ENCODE data around the gene GNAT2. TPM values are rescaled to one million over a fixed set of nuclear protein-coding genes. Genes with fewer than 3 reads are reported as not detected.

Gene GNAT2
- total RNA-seq: under 1 TPM; 0.81 to 0.88 TPM

GRCh38 chr1:109619576-109620400, at the start of gene GNAT2, which contains the start of gene AMPD2:
Gene GNAT2, minus strand, starts transcription at chr1:109619616. Its CDS starts 6,746 bp downstream, at chr1:109612870.
Gene AMPD2, plus strand, starts transcription at chr1:109619837. Its CDS starts 1,339 bp downstream, at chr1:109621176.
- H3K27me3 Mint-ChIP-seq: no peaks in the 10 kb centered on the region
- H3K36me3 Mint-ChIP-seq (ENCODE audit: low read depth): peaks cover 9% of the 10 kb centered on the region
- ATAC-seq (peak; percentile 51), DNase-seq (peak; percentile 85)
- ChIA-PET POLR2A (interaction anchor here (0.6 to 3.8 kb wide), 16 partner anchors 9 to 528 kb away, joined by 3 to 26 read pairs (median 4); partner anchors contain the start of gene GNAI3), CTCF (interaction anchor here (1.0 to 5.9 kb wide), 9 partner anchors 10 to 365 kb away, joined by 3 to 33 read pairs (median 6); partner anchors contain the start of genes AHCYL1 and GNAI3)
- H3K27ac Mint-ChIP-seq: peak within 1 kb of the TSS; percentile 93
- no peaks in the 10 kb centered on the region for H3K9me3 Mint-ChIP-seq
- H3K4me3 Mint-ChIP-seq: peak within 1 kb of the TSS; percentile 88
- TF ChIP-seq CTCF (IDR thresholded peaks at IDR 0.05): no peak
- H3K4me1 Mint-ChIP-seq (ENCODE audit: low read depth): peaks cover 58% of the 10 kb centered on the region
- intact Hi-C loops (cut with micrococcal nuclease): loop anchor here (5.0 kb wide), 1 partner anchor 72 kb away; the partner anchor contains the start of gene GNAI3

DNA sequence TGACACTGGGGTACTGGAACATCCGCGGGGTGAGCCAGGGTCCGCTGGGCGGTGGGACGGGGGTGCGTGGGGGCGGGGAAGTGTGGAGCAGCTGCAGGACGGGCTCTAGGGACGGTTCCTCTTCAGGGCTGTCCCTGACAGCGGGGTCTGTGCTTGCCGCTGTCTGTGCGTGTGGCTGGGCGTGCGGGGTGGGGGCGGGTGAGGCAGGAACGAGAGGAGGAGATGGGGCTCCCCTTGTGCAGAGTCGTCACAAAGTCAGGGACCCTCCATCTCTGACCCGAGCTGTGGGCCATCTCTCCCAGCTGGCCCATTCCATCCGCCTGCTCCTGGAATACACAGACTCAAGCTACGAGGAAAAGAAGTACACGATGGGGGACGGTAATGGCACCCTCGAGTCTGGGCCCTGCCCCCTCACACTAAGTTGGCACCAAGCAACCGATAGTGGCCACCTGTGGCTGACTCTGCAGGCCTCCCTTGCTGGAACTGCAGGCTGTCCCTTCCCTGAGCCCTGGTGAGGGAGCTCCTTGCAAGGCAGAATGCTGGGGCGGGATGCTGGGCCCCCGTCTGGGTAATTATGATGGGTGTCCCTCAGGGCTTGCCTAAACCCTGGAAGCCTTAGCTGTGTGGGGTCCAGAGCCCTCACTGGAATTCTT, 48.8 kb upstream of the GNAT2 start:
- Mint-ChIP-seq H3K36me3 (ENCODE audit: low read depth) (no peaks in the 10 kb centered on the region), H3K4me3 (peak overlapping the region; percentile 72), H3K27me3 (no peaks in the 10 kb centered on the region), H3K9me3 (no peaks in the 10 kb centered on the region), H3K4me1 (ENCODE audit: low read depth) (peaks cover 21% of the 10 kb centered on the region), H3K27ac (peak overlapping the region; percentile 47)
- no peak for TF ChIP-seq CTCF (IDR thresholded peaks at IDR 0.05)
- POLR2A ChIA-PET: interaction anchor here (1.1 to 1.5 kb wide), 3 partner anchors 10 to 20 kb away, joined by 3 to 4 read pairs (median 3); no protein-coding TSS in a partner anchor
- DNase-seq: no peak
- CTCF ChIA-PET: interaction anchor here (3.1 kb wide), 1 partner anchor 28 kb away, joined by 16 read pairs; no protein-coding TSS in a partner anchor
- peak; percentile 46 for ATAC-seq
- intact Hi-C loops (cut with micrococcal nuclease): no loop called here

- DNase-seq (peak; percentile 91), ATAC-seq (peak; percentile 99)
- H3K27ac Mint-ChIP-seq: peak within 1 kb of the TSS; percentile 47
- CTCF ChIA-PET: interaction anchor here (3.1 kb wide), 1 partner anchor 28 kb away, joined by 16 read pairs; no protein-coding TSS in a partner anchor
- H3K4me1 Mint-ChIP-seq (ENCODE audit: low read depth): peaks cover 21% of the 10 kb centered on the region
- no peaks in the 10 kb centered on the region for H3K9me3 Mint-ChIP-seq
- peak within 1 kb of the TSS; percentile 72 for H3K4me3 Mint-ChIP-seq
- no peaks in the 10 kb centered on the region for H3K27me3 Mint-ChIP-seq
- TF ChIP-seq CTCF (IDR thresholded peaks at IDR 0.05): no peak
- POLR2A ChIA-PET: interaction anchor here (1.1 to 1.5 kb wide), 3 partner anchors 9 to 19 kb away, joined by 3 to 4 read pairs (median 3); no protein-coding TSS in a partner anchor
- intact Hi-C loops (cut with micrococcal nuclease): no loop called here
- no peaks in the 10 kb centered on the region for H3K36me3 Mint-ChIP-seq (ENCODE audit: low read depth)
Observed at GRCh38 chr1:109667452-109668122, 48.2 kb upstream of the GNAT2 start, which contains the start of gene GSTM2. Gene GSTM2, plus strand, starts transcription at chr1:109668057. Its CDS starts 59 bp downstream, at chr1:109668116.

GRCh38 chr1:109664671-109665070, 45.3 kb upstream of the GNAT2 start:
- Mint-ChIP-seq H3K36me3 (ENCODE audit: low read depth) (no peaks in the 10 kb centered on the region), H3K9me3 (no peaks in the 10 kb centered on the region), H3K27me3 (no peaks in the 10 kb centered on the region), H3K4me3 (no peak overlapping the region), H3K27ac (no peak overlapping the region), H3K4me1 (ENCODE audit: low read depth) (peaks cover 15% of the 10 kb centered on the region)
- intact Hi-C loops (cut with micrococcal nuclease): no loop called here
- no peak for ATAC-seq
- TF ChIP-seq CTCF (IDR thresholded peaks at IDR 0.05): no peak
- POLR2A ChIA-PET: interaction anchor here (0.5 kb wide), 1 partner anchor 679 kb away, joined by 3 read pairs; no protein-coding TSS in a partner anchor
- CTCF ChIA-PET: interaction anchor here (0.9 kb wide), 1 partner anchor 25 kb away, joined by 4 read pairs; no protein-coding TSS in a partner anchor
- no peak for DNase-seq
